LNCaP clone FGC (cell line): ENCODE data around the gene DMTF1.

ENCODE experiments used
- DNase-seq: peaks from one replicate; pipeline ENCODE4 v3.0.0-alpha.2; 2011; ENCODE audit warnings: low read depth
- H3K4me3 ChIP-seq: 2 replicates; pipeline ENCODE4 v1.5.1; 2011; ENCODE audit warnings: mild to moderate bottlenecking, low read depth, low read length, control low read depth
- CTCF ChIP-seq: IDR thresholded peaks from 2 replicates; pipeline ENCODE4 v1.5.1; 2012; ENCODE audit warnings: mild to moderate bottlenecking; ENCODE audit not compliant: control insufficient read depth, insufficient read depth; ENCODE audit errors: extremely low read depth

The DMTF1 gene

DNA sequence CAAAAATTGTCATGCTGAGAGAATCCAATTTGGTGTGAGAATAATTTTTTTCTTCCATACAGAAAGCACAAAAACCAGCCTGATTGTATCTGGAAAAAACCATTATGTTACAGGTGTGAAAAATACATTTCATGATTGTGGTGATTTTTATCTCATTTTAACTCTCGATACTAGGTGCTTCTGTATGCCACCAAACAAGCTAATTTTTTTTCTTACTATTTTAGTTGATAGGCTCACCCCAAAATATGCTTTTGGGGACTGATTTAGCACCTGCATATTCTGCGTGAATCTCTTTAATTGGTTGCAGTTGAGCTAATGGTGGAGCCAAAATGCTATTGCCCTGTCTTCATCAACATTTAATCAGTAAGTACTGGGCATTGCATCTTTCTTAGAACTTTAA is 1.9 kb downstream of the DMTF1 start:
- DNase-seq: no peak
- peak overlapping the region; percentile 78 for H3K4me3 ChIP-seq
- no peak for TF ChIP-seq CTCF

DNA sequence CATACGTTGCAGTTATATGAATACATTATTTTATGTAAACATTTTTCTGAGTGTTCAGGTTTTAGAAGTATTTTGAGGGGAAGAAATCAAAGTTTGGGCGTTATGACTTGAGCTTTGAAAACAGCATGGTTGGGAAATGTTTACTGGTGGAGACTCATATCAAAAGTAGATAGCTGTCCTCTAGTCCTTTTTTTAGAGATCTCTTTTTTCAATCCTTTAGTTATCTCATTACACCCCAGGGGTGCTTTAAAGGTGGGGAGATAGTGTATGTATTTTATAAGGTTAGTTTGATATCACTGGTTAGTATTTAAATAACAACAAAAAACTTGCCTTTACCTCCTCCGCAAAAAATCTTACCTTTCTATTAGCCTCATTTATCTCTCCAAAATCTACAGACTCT is 2.3 kb downstream of the DMTF1 start:
- peak overlapping the region; percentile 78 for H3K4me3 ChIP-seq
- DNase-seq: no peak
- no peak for TF ChIP-seq CTCF

DNA sequence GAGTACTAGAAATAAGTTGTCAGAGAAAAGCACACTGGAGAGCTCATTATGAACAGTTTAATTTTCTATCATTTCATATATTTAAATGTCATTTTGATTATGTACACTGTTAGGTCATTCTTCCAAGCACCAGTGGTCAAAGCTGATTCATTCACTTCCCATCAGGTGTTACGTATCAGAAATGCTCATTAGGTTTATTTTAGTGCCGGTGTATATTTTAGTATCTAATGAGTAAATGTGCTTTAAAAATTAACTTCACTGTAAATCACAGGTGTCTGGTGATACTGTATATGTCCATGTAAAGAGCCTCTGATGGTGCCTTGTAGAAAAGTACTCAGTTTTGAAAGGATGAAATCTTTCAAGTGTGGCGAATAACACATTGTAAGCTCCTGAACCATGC is 3.5 kb downstream of the DMTF1 start:
- DNase-seq: no peak
- H3K4me3 ChIP-seq: no peak overlapping the region
- TF ChIP-seq CTCF: no peak

DNA sequence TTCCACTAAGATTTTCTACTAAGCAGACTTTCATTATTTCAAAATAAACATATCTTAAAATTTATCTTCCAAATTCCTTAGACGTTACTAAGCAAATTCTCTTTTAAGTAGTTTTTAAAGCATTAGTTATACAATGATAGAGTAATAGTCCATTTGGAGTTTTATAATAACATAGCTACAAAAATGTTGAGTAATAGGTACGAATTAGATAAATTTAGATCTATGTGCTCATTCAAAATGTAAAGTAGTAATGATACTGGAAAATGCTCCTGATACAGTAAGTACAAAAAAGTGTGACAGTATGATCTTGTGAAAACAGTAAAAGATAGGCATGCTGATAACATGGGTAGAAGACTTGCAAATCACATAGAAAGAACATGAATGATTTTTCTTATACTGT is 4.5 kb downstream of the DMTF1 start:
- H3K4me3 ChIP-seq: no peak overlapping the region
- no peak for TF ChIP-seq CTCF
- DNase-seq: no peak

DNA sequence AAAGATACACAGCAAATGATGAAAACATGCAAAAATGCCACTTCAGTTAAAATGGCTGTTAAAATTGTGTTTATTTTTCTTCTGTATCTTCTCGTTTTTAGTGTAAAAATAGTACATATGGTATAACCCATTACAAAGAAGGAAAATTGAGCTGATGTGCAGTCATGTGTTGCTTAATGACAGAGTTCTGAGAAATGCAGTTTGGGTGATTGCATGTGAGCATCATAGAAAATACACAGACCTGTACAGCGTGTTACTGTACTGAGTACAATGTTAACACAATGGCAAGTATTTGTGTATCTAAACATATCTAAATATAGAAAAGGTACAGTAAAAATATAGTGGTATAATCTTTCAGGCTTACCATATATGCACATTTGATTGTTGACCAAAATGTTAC is 7.3 kb downstream of the DMTF1 start:
- no peak overlapping the region for H3K4me3 ChIP-seq
- no peak for TF ChIP-seq CTCF
- peak; percentile 35 for DNase-seq

DNA sequence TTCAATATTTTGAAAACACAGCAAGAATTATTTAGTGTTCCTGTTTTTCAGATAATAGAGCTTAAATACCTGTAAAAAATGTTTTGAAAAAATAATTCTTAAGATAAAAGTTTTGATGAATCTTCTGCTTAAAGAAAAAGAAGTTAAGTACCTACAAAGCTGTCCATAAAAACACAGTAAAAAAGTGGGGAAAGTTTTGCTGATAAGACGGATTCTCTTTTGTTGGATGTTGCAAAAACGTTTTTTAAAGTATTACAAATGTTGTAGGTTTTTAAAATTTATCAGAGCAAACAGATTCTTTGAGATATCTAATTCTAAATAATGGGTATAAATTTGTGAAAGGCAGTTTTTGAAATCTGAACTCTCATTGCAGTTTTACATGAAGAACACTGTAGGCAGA is 12.2 kb downstream of the DMTF1 start:
- TF ChIP-seq CTCF: no peak
- H3K4me3 ChIP-seq: no peak overlapping the region
- no peak for DNase-seq

GRCh38 chr7:87170828-87171227 is 18.6 kb downstream of the DMTF1 start:
- no peak for TF ChIP-seq CTCF
- no peak for DNase-seq
- H3K4me3 ChIP-seq: no peak overlapping the region
